Activated naive CD4-positive, alpha-beta T cell treated with anti-CD3 and anti-CD28 coated beads for 36 hours (primary cell): ENCODE measurements around the gene CLEC4E. TPM values are rescaled to one million over a fixed set of nuclear protein-coding genes. Genes with fewer than 3 reads are reported as not detected.
"Not testable (repeated sequence)": the region's sequence is repeated elsewhere in the genome, so short reads cannot be mapped to it uniquely, and the experiment has no call there.

Experiments used
- CTCF ChIA-PET: fragments of 350-600 bp; sonication (Branson Sonifier 250); formaldehyde crosslinking; loops from one replicate; lab custom pipeline; 2021; ENCODE audit warnings: antibody characterized with exemption; lab: Charles Lee
- DNase-seq: peaks from one replicate; pipeline ENCODE4 v3.0.0-alpha.2; 2020
- H3K27ac Mint-ChIP-seq: one replicate; pipeline ENCODE4 v1.8.0; 2021; ENCODE audit warnings: mild to moderate bottlenecking, mixed read lengths
- H3K27me3 Mint-ChIP-seq: one replicate; pipeline ENCODE4 v1.8.0; 2021; ENCODE audit warnings: low read depth, mixed read lengths
- H3K36me3 Mint-ChIP-seq: one replicate; pipeline ENCODE4 v1.8.0; 2021; ENCODE audit warnings: low read depth, mixed read lengths
- H3K4me1 Mint-ChIP-seq: one replicate; pipeline ENCODE4 v1.8.0; 2021; ENCODE audit warnings: low read depth, mixed read lengths
- H3K4me3 Mint-ChIP-seq: one replicate; pipeline ENCODE4 v1.8.0; 2021; ENCODE audit warnings: mild to moderate bottlenecking, moderate library complexity, mixed read lengths
- H3K9me3 Mint-ChIP-seq: one replicate; pipeline ENCODE4 v1.8.0; 2021; ENCODE audit warnings: mixed read lengths
- intact Hi-C: fragments of 100-400 bp; cut with micrococcal nuclease; formaldehyde crosslinking; loops from one replicate; pipeline ENCODE4 v1.15.1; 2023
- total RNA-seq, 2 experiments: library from RNA; stranded (reverse); gene quantifications; one replicate each; pipeline ENCODE4 v1.2.3, GENCODE V29; 2021

The CLEC4E gene
- total RNA-seq, 2 experiments from 2014 or later = not detected

DNA sequence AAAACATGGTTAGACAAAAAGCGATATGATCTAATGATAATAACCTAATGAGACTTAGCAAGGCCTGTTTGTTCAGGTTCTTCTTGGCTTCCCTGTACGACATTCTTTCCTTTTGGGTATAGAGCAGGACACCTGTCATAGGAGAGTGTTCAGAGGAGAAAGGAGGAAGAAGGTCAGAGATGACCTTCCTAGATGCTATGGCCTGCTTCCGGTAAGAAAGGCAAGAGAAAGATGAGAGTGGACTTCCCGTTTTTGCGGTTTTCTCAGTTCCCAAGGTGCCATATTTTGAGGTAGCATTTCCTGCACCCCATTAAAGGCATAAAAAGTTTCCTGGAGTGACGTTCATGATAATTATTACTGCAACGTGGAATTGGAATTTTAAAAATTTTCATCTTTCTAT lies 8.7 kb downstream of the CLEC4E start:
- DNase-seq = no peak
- Mint-ChIP-seq H3K9me3 (no peaks in the 10 kb centered on the region), H3K4me1 (no peaks in the 10 kb centered on the region), H3K36me3 (no peaks in the 10 kb centered on the region), H3K27me3 (peaks cover 6% of the 10 kb centered on the region), H3K27ac (no peak overlapping the region), H3K4me3 (no peak overlapping the region)
- CTCF ChIA-PET = no interaction called here
- intact Hi-C loops = no loop called here

DNA sequence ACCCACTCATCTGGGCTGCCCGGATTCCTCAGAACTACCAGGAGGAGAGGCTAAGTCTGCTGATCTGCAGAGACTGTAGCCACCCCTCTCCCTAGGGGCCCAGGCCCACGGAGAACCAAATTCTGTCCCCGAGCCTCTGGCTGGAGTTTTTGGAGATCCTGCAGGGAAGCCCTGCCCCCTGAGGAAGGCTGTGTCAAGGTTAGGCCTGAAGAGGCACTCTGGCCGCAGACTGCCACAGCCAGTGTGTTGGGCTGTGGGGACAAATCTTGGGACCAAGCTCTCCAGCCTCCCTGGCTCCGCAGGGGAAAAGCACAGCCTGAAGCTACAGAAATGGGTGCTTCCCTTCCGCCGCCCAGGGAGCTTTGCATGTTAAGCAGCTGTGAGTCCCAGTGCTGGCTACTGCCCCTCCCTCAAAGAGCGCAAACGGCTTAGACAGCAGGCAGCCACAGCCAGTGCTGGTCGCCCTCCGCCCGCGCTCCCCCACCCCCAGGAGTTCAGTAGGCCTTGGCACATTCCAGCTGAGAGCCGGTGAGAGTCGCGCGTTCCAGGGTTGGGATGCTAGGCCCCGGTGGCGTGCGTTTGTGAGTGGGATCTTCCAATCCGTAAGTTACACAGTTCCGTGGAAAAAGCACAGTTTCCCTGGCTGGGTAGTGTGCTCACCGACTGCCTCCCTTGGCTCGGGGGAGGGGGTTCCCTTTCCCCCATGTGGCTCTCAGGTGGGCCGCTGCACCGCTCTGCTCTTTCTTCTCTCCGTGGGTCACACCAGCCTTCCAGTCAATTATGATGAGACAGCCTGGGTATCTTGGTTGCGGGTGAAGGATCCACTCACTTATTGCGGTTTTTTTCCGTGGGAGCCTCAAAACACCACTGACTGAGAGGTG lies 13.2 kb downstream of the CLEC4E start:
- H3K27ac Mint-ChIP-seq = no peak overlapping the region
- no peak for DNase-seq
- no peak overlapping the region for H3K4me3 Mint-ChIP-seq
- CTCF ChIA-PET = no interaction called here
- no peaks in the 10 kb centered on the region for H3K4me1 Mint-ChIP-seq
- intact Hi-C loops = no loop called here
- no peaks in the 10 kb centered on the region for H3K36me3 Mint-ChIP-seq
- peaks cover 19% of the 10 kb centered on the region for H3K9me3 Mint-ChIP-seq
- peaks cover 27% of the 10 kb centered on the region for H3K27me3 Mint-ChIP-seq

DNA sequence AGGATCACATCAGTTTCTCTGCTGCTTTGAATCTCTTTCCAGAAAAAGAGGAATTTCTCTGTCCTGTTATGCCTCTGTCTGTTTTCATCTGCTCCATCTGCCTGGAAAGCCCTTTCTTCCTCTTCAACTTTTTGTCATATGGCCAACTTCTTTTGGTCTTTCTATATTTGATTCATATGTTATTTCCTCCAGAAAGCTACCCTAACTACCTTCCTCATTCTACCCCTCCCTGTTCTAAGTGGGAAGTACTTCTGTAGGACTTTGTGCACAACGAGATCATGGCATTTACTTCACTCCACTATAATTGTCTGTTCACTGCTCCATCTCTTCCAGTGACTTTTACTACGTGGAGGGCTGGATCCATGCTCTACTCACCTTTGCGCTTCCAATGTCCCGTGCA lies 21.5 kb downstream of the CLEC4E start:
- no peak for DNase-seq
- H3K36me3 Mint-ChIP-seq = no peaks in the 10 kb centered on the region
- peaks cover 28% of the 10 kb centered on the region for H3K27me3 Mint-ChIP-seq
- intact Hi-C loops = no loop called here
- CTCF ChIA-PET = no interaction called here
- H3K9me3 Mint-ChIP-seq = peaks cover 7% of the 10 kb centered on the region
- no peaks in the 10 kb centered on the region for H3K4me1 Mint-ChIP-seq
- H3K27ac Mint-ChIP-seq = no peak overlapping the region
- no peak overlapping the region for H3K4me3 Mint-ChIP-seq

GRCh38 chr12:8517971-8518370 lies 22.7 kb downstream of the CLEC4E start:
- DNase-seq = no peak

GRCh38 chr12:8513256-8513655 lies 27.4 kb downstream of the CLEC4E start, which contains the start of gene CLEC4D:
TSS of gene CLEC4D (plus strand) at chr12:8513503. CDS start at chr12:8513733, 230 bp downstream.
- no peak within 1 kb of the TSS for H3K27ac Mint-ChIP-seq
- CTCF ChIA-PET = no interaction called here

More at GRCh38 chr12:8517971-8518370, 22.7 kb downstream of the CLEC4E start:
- Mint-ChIP-seq H3K4me3 (no peak overlapping the region), H3K27ac (no peak overlapping the region), H3K27me3 (peaks cover 21% of the 10 kb centered on the region), H3K36me3 (no peaks in the 10 kb centered on the region), H3K4me1 (no peaks in the 10 kb centered on the region), H3K9me3 (no peaks in the 10 kb centered on the region)
- CTCF ChIA-PET = no interaction called here
- intact Hi-C loops = no loop called here

DNA sequence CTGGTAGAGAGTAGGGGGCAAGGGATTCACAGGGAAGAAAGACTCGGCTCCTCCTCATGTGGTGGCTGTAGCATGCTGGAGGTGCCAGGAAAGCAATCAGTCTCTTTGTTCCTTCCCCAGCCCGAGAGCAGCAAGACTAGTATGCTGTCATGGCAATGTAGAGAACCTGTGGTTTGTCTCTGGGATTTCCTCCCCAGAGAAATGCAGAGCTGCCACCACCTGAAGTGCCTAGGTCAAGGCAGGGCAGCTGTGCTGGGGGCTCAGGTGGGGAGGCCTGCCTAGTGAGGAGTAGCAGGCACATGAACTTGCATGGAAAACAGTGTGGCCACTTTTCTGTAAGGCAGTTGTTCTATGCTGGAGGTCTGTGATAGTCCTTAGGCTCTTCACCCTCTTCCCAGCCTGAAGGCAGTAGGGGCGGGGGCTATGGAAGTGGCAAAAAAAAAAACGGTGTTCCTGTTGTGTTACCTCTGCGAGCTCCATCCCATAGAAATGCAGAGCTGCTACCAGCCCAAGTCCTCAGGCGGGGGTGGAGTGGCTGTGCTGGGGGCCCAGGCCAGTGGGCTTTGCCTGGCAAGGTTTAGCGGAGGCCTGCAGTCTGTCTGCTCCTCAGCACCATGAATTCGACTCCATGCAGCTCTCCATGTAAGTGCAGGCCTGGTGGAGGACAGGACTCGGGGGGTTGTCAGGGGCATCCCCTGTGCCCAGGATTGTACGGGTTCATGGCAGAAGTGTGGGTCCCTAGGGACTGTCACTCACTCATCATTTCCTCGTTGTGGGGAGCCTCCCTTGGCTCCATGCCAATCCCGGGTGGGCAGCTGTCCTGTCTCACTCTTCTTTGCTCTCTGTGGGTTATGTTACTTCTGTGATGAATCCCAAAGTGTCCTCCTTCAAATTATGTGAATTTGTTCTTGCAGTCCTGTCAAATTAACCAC lies 31.5 kb downstream of the CLEC4E start:
- H3K27ac Mint-ChIP-seq = no peak overlapping the region
- H3K27me3 Mint-ChIP-seq = peaks cover 6% of the 10 kb centered on the region
- H3K9me3 Mint-ChIP-seq = no peaks in the 10 kb centered on the region
- H3K4me3 Mint-ChIP-seq = no peak overlapping the region
- intact Hi-C loops = no loop called here
- no peaks in the 10 kb centered on the region for H3K36me3 Mint-ChIP-seq
- DNase-seq = no peak
- CTCF ChIA-PET = interaction anchor here (0.6 kb wide), 2 partner anchors 37 to 51 kb away, joined by 6 read pairs; no protein-coding TSS in a partner anchor
- H3K4me1 Mint-ChIP-seq = no peaks in the 10 kb centered on the region

More at GRCh38 chr12:8513256-8513655, 27.4 kb downstream of the CLEC4E start, which contains the start of gene CLEC4D:
- peaks cover 13% of the 10 kb centered on the region for H3K27me3 Mint-ChIP-seq
- H3K4me1 Mint-ChIP-seq = no peaks in the 10 kb centered on the region
- no peaks in the 10 kb centered on the region for H3K36me3 Mint-ChIP-seq
- no peak for DNase-seq
- H3K9me3 Mint-ChIP-seq = no peaks in the 10 kb centered on the region
- H3K4me3 Mint-ChIP-seq = no peak within 1 kb of the TSS
- intact Hi-C loops = no loop called here

DNA sequence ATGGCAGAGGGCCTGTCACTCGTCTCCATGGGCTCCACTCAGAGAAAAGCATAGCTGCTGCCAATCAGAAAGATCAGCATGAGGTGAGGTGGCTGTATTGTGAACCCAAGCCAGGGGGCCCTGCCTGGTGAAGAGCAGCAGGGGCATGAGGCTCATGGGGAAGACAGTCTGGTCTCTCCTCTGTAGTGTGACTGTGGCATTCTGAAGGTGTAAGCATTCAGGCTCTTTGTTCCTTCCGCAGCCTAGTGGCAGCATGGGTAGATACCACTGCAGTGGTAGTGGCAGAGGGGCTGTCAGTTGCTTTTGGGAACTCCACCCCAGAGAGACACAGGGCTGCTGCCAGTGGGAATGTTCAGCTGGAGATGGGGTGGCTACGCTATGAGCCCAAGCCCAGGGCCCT lies 32.5 kb downstream of the CLEC4E start:
- H3K27me3 Mint-ChIP-seq = peaks cover 6% of the 10 kb centered on the region
- H3K4me3 Mint-ChIP-seq = no peak overlapping the region
- no peak overlapping the region for H3K27ac Mint-ChIP-seq
- H3K36me3 Mint-ChIP-seq = no peaks in the 10 kb centered on the region
- intact Hi-C loops = no loop called here
- no peaks in the 10 kb centered on the region for H3K4me1 Mint-ChIP-seq
- CTCF ChIA-PET = no interaction called here
- H3K9me3 Mint-ChIP-seq = no peaks in the 10 kb centered on the region
- DNase-seq = no peak

DNA sequence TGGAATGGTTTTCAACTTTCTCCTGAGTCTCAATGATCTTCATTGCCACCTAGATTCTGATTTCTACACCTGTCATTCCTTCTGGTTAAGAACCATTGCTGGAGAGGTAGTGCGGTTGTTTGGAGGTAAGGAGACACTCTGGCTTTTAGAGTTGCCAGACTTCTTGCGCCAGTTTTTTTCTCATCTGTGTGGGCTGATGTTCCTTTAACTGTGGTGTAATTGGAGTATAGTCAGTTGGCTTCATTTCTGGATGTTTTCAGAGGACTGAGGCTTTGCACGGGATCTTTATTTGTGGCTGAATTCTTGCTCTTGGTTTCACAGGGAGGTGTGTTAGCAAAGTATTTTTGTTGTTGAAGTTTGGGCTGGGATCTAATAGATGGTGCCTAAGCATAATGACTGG lies 33.1 kb downstream of the CLEC4E start:
- intact Hi-C loops = no loop called here
- Mint-ChIP-seq H3K4me3 (no peak overlapping the region), H3K9me3 (no peaks in the 10 kb centered on the region), H3K36me3 (no peaks in the 10 kb centered on the region), H3K4me1 (no peaks in the 10 kb centered on the region), H3K27ac (no peak overlapping the region), H3K27me3 (peaks cover 6% of the 10 kb centered on the region)
- DNase-seq = no peak
- CTCF ChIA-PET = no interaction called here

DNA sequence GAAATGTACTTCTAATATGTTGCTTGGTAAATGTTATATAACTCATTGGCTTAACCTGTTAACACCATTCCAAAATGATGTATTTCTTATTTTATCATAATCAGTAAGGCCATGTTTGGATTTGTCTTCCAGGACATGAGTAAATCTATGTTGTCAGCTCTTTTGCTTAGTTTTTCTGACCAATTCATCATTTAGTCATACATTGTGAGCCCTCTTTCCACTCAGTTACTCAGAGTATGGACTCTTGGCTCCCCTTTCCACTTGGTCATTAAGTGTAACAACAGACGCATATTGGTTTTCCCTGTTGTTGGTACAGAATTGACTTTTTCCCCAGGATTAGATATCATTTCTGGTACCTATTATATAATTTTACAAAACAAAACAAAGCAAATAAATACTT lies 36.4 kb downstream of the CLEC4E start:
- Mint-ChIP-seq H3K27me3 (peaks cover 3% of the 10 kb centered on the region), H3K36me3 (no peaks in the 10 kb centered on the region), H3K4me3 (no peak overlapping the region), H3K9me3 (no peaks in the 10 kb centered on the region), H3K4me1 (peaks cover 4% of the 10 kb centered on the region), H3K27ac (no peak overlapping the region)
- intact Hi-C loops = no loop called here
- DNase-seq = no peak
- CTCF ChIA-PET = interaction anchor here (0.5 kb wide), 1 partner anchor 252 kb away, joined by 6 read pairs; no protein-coding TSS in a partner anchor

GRCh38 chr12:8501720-8502119 lies 39.0 kb downstream of the CLEC4E start:
- Mint-ChIP-seq H3K36me3 (no peaks in the 10 kb centered on the region), H3K27me3 (peaks cover 11% of the 10 kb centered on the region), H3K9me3 (no peaks in the 10 kb centered on the region), H3K4me1 (peaks cover 4% of the 10 kb centered on the region), H3K4me3 (no peak overlapping the region), H3K27ac (no peak overlapping the region)
- CTCF ChIA-PET = no interaction called here
- intact Hi-C loops = no loop called here
- no peak for DNase-seq

GRCh38 chr12:8499616-8500015 lies 41.1 kb downstream of the CLEC4E start:
- CTCF ChIA-PET = interaction anchor here (0.7 to 1.0 kb wide), 2 partner anchors 145 to 456 kb away, joined by 3 to 4 read pairs; no protein-coding TSS in a partner anchor
- no peak overlapping the region for H3K4me3 Mint-ChIP-seq

GRCh38 chr12:8496074-8496473 lies 44.6 kb downstream of the CLEC4E start:
- H3K9me3 Mint-ChIP-seq, H3K27ac Mint-ChIP-seq, H3K36me3 Mint-ChIP-seq, DNase-seq, intact Hi-C loops, H3K4me3 Mint-ChIP-seq: not testable (repeated sequence)
- Mint-ChIP-seq H3K4me1 (peaks cover 25% of the 10 kb centered on the region), H3K27me3 (peaks cover 10% of the 10 kb centered on the region)
- CTCF ChIA-PET = interaction anchor here (0.6 to 0.9 kb wide), 3 partner anchors 48 to 690 kb away, joined by 3 to 5 read pairs (median 3); no protein-coding TSS in a partner anchor

More at GRCh38 chr12:8499616-8500015, 41.1 kb downstream of the CLEC4E start:
- Mint-ChIP-seq H3K27ac (no peak overlapping the region), H3K36me3 (no peaks in the 10 kb centered on the region), H3K27me3 (peaks cover 10% of the 10 kb centered on the region), H3K4me1 (peaks cover 4% of the 10 kb centered on the region), H3K9me3 (no peaks in the 10 kb centered on the region)
- intact Hi-C loops = no loop called here
- DNase-seq = no peak
